ENCODE data around the gene LIN7A.

GRCh38 chr12:80791863-80792262, 145.9 kb downstream of the LIN7A start:
- TF ChIP-seq, protein P1, sequence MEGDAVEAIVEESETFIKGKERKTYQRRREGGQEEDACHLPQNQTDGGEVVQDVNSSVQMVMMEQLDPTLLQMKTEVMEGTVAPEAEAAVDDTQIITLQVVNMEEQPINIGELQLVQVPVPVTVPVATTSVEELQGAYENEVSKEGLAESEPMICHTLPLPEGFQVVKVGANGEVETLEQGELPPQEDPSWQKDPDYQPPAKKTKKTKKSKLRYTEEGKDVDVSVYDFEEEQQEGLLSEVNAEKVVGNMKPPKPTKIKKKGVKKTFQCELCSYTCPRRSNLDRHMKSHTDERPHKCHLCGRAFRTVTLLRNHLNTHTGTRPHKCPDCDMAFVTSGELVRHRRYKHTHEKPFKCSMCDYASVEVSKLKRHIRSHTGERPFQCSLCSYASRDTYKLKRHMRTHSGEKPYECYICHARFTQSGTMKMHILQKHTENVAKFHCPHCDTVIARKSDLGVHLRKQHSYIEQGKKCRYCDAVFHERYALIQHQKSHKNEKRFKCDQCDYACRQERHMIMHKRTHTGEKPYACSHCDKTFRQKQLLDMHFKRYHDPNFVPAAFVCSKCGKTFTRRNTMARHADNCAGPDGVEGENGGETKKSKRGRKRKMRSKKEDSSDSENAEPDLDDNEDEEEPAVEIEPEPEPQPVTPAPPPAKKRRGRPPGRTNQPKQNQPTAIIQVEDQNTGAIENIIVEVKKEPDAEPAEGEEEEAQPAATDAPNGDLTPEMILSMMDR (conservative IDR thresholded peaks at IDR 0.05; ENCODE audit: low read depth, low read length): no peak
- TF ChIP-seq MXI1 (IDR thresholded peaks at IDR 0.05; ENCODE audit: borderline replicate concordance, low read depth, low read length): no peak
- no peak for TF ChIP-seq POLR2A (IDR thresholded peaks at IDR 0.05; ENCODE audit: low read depth, low read length)
- TF ChIP-seq MAFK (IDR thresholded peaks at IDR 0.05; ENCODE audit: low read depth, low read length): no peak
- TF ChIP-seq CEBPB (IDR thresholded peaks at IDR 0.05; ENCODE audit: low read depth, low read length): no peak
- no peak for TF ChIP-seq SMC3 (IDR thresholded peaks at IDR 0.05; ENCODE audit: low read depth, low read length)
- TF ChIP-seq RAD21 (IDR thresholded peaks at IDR 0.05; ENCODE audit: low read length): no peak
- TF ChIP-seq FOS (IDR thresholded peaks at IDR 0.05; ENCODE audit: low read depth, low read length): no peak
- TF ChIP-seq, protein P2, sequence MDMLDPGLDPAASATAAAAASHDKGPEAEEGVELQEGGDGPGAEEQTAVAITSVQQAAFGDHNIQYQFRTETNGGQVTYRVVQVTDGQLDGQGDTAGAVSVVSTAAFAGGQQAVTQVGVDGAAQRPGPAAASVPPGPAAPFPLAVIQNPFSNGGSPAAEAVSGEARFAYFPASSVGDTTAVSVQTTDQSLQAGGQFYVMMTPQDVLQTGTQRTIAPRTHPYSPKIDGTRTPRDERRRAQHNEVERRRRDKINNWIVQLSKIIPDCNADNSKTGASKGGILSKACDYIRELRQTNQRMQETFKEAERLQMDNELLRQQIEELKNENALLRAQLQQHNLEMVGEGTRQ (IDR thresholded peaks at IDR 0.05; ENCODE audit: low read depth, low read length): no peak
- TF ChIP-seq MAZ (IDR thresholded peaks at IDR 0.05; ENCODE audit: borderline replicate concordance, low read depth, low read length): no peak

Measured in IMR-90 (cell line).